ENCODE results near the gene CXCL6.

The CXCL6 gene

GRCh38 chr4:73839071-73839470 lies 2.6 kb downstream of the CXCL6 start:
- TF ChIP-seq, protein P1, sequence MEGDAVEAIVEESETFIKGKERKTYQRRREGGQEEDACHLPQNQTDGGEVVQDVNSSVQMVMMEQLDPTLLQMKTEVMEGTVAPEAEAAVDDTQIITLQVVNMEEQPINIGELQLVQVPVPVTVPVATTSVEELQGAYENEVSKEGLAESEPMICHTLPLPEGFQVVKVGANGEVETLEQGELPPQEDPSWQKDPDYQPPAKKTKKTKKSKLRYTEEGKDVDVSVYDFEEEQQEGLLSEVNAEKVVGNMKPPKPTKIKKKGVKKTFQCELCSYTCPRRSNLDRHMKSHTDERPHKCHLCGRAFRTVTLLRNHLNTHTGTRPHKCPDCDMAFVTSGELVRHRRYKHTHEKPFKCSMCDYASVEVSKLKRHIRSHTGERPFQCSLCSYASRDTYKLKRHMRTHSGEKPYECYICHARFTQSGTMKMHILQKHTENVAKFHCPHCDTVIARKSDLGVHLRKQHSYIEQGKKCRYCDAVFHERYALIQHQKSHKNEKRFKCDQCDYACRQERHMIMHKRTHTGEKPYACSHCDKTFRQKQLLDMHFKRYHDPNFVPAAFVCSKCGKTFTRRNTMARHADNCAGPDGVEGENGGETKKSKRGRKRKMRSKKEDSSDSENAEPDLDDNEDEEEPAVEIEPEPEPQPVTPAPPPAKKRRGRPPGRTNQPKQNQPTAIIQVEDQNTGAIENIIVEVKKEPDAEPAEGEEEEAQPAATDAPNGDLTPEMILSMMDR (IDR thresholded peaks at IDR 0.05; ENCODE audit: low read depth, low read length): no peak
- peak overlapping the region in 1 of 2 donors; percentile 63 for H3K4me3 ChIP-seq (replicated peaks in 1 of 2; ENCODE audit: low read depth in 2 of 2, low read length in 2 of 2)
- DNase-seq (ENCODE audit: low read depth in 2 of 2): peak in 1 of 2 donors; percentile 63

- H3K4me3 ChIP-seq (replicated peaks in 1 of 2; ENCODE audit: low read depth in 2 of 2, low read length in 2 of 2): no peak overlapping the region
- TF ChIP-seq, protein P1 (IDR thresholded peaks at IDR 0.05; ENCODE audit: low read depth, low read length): no peak
- no peak for DNase-seq (ENCODE audit: low read depth in 2 of 2)
These were observed 3.2 kb downstream of the CXCL6 start for GRCh38 chr4:73839715-73840114.

GRCh38 chr4:73841243-73841925 lies 4.9 kb downstream of the CXCL6 start:
- TF ChIP-seq, protein P1 (IDR thresholded peaks at IDR 0.05; ENCODE audit: low read depth, low read length): no peak
- peak in 1 of 2 donors; percentile 68 for DNase-seq (ENCODE audit: low read depth in 2 of 2)
- H3K4me3 ChIP-seq (replicated peaks in 1 of 2; ENCODE audit: low read depth in 2 of 2, low read length in 2 of 2): no peak overlapping the region

- no peak overlapping the region for H3K4me3 ChIP-seq (replicated peaks in 1 of 2; ENCODE audit: low read depth in 2 of 2, low read length in 2 of 2)
- DNase-seq (ENCODE audit: low read depth in 2 of 2): no peak
- TF ChIP-seq, protein P1 (IDR thresholded peaks at IDR 0.05; ENCODE audit: low read depth, low read length): no peak
These were observed 6.2 kb downstream of the CXCL6 start for GRCh38 chr4:73842696-73843095.

GRCh38 chr4:73843369-73843768 lies 6.9 kb downstream of the CXCL6 start:
- TF ChIP-seq, protein P1 (IDR thresholded peaks at IDR 0.05; ENCODE audit: low read depth, low read length): no peak
- no peak overlapping the region for H3K4me3 ChIP-seq (replicated peaks in 1 of 2; ENCODE audit: low read depth in 2 of 2, low read length in 2 of 2)
- no peak for DNase-seq (ENCODE audit: low read depth in 2 of 2)

DNA sequence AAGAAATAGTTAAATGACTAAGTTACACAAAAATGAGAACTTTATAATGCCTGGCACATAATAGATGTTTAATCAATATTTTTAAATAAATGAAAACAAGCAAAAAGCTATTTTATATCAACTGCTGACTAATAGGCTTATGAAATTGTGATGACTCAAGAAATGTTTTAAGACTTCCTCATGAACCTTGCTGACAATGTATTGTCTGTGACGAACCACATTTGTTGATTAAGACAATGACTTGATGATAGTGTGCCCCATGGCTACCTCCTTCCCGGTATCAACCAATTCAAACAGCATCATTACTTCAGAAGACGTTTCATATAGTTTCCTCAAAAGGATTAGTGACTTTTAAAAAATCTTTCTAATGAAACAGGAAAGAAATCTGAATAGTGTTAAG lies 7.9 kb downstream of the CXCL6 start:
- DNase-seq (ENCODE audit: low read depth in 2 of 2): peak; percentile 73 to 95
- H3K4me3 ChIP-seq (replicated peaks in 1 of 2; ENCODE audit: low read depth in 2 of 2, low read length in 2 of 2): no peak overlapping the region
- TF ChIP-seq, protein P1 (IDR thresholded peaks at IDR 0.05; ENCODE audit: low read depth, low read length): no peak

DNA sequence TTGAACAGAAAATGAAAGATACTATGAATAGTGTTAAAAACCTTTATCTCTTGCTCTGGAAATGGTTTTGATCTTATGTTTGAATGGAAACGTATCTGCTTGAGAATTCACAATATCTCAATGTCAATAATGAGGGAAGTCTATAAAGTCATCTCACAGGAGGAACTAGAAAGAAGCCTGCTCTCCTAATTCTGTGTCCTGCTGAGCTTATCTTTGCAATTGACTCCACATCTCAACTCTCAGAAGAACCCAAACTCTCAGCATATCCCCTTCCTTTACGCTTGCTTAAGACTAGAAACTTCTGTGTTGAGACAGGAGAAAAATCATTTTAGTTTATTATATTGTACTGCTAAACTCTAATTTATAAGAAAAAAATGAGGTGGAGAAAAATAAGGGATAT lies 8.3 kb downstream of the CXCL6 start:
- TF ChIP-seq, protein P1 (IDR thresholded peaks at IDR 0.05; ENCODE audit: low read depth, low read length): no peak
- H3K4me3 ChIP-seq (replicated peaks in 1 of 2; ENCODE audit: low read depth in 2 of 2, low read length in 2 of 2): no peak overlapping the region
- no peak for DNase-seq (ENCODE audit: low read depth in 2 of 2)
